NCI-H524 treated with DMSO at 0.1 percent for 48 hours (cell line): ENCODE results near the gene NETO2.
A peak's percentile ranks its signal among the peaks of the same experiment; 100 is the strongest.
"Not testable (repeated sequence)": the region's sequence is repeated elsewhere in the genome, so short reads cannot be mapped to it uniquely, and the experiment has no call there.

ENCODE experiments used
- DNase-seq: peaks from one replicate; lab custom pipeline; 2025; lab: John Stamatoyannopoulos, UW

Gene NETO2

DNA sequence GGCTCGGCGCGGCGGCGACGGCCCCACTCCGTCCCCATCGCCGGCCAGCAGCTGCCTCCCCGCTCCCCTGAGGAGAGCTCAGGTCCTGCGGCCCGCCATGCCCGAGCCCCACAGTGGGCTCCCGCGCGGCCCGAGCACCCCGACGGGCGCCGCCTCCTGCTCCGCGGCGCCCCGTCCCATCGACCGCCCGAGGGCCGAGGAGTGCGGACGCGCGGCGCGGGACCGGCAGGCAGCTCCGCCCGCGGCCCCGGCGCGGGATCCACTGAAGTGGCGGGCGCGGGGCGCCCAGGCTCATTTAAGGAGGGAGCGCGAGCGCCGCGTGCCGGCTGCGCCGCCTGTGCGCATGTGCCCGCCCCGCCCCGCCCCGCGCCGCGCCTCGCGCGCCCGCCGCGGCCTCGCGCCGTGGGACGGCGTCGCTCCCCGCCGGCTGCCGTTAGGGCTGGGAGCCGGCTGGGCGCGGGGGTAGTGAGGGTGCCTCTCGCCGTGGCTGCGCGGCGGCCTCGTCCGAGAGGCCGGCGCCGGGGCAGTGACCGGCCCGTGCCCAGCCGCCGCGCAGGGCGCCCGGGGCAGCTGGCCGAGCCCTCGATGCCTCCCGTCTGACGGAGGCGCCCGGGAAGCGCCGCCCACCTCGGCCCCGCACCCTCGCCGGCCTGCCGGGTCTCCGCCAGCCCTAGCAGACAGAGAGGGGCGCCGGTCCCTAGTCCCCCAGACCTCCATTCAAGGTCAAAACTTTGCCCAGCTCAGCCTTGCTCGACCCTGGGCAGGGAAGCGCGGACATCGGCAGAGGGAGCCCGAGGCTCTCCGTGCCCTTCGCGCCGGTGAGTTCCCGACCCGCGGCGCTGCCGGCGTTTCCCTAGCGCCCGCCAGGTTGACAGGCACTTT is at the start of gene NETO2:
Gene NETO2, minus strand, starts transcription at position 269 of the 882 bp plus-strand sequence. CDS start 333 bp downstream, outside the sequence.
- DNase-seq, result no peak

DNA sequence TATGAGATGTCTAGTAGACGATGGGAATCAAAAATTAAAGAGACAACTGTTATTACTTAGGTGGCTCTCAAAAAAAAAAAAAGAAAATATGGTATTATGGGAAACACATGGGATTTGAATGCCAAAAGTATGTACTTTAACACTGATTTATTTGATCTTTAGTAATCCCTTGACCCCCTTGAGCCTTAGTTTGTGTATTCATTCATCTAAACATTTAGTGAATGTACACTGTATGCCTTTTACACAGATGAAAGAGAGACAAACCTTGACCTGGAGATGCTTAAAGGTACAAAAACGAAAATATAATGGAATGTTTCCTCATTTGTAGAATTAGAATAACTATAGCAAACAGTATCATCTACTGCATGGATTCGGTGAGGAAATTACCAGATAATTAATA is 38.6 kb upstream of the NETO2 start:
- no peak for DNase-seq

DNA sequence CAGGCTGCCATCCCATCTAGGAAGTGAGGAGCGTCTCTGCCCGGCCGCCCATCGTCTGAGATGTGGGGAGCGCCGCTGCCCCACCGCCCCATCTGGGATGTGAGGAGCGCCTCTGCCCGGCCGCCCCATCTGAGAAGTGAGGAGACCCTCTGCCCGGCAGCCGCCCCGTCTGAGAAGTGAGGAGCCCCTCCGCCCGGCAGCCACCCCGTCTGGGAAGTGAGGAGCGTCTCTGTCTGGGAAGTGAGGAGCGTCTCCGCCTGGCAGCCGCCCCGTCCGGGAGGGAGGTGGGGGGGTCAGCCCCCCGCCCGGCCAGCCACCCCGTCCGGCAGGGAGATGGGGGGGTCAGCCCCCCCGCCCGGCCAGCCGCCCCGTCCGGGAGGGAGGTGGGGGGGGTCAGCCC is 37.3 kb upstream of the NETO2 start:
- DNase-seq, result not testable (repeated sequence)

- DNase-seq, result no peak
Observed at GRCh38 chr16:47180073-47180472, 36.3 kb upstream of the NETO2 start.

- DNase-seq, result no peak
Observed at GRCh38 chr16:47175152-47175551, 31.4 kb upstream of the NETO2 start.

- no peak for DNase-seq
Observed at GRCh38 chr16:47162670-47163420, 19.1 kb upstream of the NETO2 start.

DNA sequence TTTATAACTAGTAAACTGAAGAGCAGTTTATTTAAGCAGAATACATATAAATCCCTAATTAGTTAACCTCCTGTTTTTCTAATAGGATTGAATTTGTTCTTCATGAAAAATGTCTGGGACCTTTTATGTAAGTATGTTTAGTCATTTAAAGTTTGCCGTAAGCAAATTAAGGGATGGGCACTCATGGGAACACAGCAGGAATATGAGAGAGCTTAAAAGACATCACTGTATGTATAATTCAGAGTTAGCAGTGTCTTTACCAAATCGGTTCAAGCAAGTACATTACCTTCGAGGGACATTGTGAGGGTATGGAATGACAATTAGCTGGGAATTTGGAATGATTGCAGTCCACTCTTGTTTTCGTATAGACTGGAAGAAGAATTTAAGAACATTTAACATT is 17.7 kb upstream of the NETO2 start:
- DNase-seq, result no peak

DNA sequence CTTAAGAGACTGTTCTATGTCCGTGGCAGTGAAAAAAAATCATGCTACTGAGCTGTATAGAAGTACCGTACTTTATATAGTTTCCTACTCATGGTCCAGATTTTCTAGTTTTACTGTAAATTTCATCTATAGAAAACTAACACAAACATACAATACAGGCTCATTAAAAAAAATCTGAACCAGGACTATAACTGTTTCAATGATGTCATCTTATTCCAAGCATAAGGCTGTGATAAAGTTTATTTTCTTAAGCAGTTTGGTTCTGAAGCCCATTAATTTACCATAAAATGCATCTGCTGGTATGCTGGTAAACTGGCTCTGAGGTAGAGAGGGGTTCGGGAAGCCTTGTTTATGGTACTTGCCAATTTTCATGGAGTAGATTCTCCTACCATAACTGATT is 16.7 kb upstream of the NETO2 start:
- DNase-seq, result no peak

GRCh38 chr16:47158992-47159391 is 15.2 kb upstream of the NETO2 start:
- DNase-seq, result no peak

- no peak for DNase-seq
Observed at GRCh38 chr16:47156680-47157215, 13.0 kb upstream of the NETO2 start.

DNA sequence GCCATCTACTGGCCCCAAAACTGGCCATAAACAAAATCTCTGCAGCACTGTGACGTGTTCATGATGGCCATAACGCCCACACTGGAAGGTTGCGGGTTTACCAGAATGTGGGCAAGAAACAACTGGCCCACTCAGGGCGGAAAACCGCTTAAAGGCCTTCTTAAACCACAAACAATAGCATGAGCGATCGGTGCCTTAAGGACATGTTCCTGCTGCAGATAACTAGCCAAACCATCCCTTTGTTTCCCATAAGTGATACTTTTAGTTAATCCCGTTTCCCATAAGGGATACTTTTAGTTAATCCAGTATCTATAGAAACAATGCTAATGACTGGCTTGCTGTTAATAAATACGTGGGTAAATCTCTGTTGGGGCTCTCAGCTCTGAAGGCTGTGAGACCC is 8.8 kb upstream of the NETO2 start:
- DNase-seq, result not testable (repeated sequence)

DNA sequence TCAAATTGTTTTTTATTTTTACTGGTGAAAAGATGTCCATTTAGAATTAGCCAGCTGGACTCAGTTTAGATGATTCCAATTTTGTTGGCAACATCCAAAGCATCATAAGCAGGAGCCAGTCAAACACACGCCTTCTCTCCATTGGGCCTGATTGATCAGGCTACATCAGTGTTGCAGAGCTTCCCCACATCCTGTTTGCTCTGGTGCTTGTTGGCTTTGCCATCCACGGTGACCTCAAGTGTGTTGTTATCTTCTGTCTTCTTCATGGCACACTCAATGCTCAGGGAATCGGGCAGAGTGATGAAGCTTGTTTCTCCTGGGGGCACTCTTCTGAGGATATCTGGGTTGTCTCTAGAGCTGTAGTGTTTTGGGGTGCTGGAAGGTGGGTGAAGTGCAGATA is 6.3 kb upstream of the NETO2 start:
- no peak for DNase-seq

GRCh38 chr16:47144559-47144877 is 773 bp upstream of the NETO2 start:
- no peak for DNase-seq

DNA sequence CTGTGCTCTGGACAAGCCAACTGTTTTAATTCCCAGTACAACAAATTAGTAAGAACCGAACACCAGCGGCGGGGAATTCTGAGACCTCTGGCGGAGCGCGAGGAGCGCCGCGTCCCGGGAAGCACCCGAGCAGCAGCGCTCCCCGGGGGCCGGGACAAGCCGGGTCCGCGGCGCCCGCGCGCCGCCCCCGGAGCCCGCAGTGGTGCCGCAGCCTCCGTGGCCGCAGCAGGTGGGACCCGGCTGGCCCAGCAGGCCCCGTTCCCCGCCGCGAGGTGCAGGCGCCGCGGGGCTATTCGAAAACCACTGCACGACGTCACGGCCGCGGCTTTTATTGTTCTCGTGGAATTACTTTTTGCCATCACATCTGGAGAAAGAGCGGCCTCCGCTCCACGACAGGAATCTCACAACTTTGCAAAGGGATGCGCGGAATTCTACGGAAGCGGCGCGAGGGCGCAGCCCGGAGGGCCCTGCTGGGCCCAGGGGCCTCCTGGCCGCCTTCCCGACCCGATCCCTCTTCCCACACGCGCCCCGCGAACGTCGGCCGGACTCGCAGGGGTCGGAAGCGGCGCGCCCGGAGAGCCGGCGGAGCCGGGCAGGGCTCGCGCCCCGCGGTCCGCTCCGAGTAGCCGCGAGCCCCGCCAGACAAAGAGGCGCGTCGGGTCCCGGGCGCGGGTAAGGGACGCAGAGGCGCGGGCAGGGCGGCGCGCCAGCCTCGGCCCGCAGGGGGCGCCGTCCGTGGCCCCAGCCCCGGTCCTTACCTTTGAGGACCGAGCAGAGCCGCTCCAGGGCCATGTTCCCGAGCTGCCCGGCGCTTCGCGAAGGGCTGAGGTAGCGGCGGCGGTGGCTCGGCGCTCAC is 696 bp downstream of the NETO2 start:
- peak; percentile 22 for DNase-seq

DNA sequence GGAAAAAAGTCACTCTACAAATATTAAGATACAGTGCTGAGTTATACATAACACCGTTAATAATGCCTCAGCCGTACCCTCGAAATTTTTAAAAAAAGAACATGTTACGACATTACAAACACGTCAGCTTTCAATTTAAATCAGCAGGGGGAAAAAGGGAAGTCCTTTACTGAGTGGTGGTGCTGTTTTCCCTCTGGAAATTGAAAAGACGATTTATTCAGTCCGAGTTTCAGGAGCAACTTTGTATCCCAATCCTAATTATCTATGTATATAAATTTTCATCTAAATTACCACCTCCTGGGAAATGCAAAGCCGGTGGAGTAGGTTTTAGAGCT is 1.3 kb downstream of the NETO2 start:
- DNase-seq, result no peak

GRCh38 chr16:47141773-47142485 is 1.8 kb downstream of the NETO2 start:
- peak; percentile 81 for DNase-seq

DNA sequence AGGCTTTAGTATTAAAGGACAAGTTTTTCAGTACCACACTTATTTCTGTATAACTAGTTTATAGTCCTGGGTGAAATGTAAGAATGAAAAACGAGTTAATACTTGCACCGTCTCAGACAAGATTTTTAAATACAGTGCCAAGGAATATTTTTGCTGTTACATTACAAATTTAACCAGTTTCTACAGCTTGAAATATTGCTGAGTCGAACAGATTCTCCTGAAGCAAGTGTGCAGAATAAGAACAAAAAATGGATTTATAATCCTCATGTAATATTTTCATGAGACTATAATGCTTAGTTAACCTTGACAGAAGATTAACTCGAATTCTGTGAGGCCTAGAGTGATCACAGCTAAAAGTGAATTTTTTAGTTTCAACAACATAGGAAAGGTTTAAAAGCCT is 3.1 kb downstream of the NETO2 start:
- no peak for DNase-seq

- no peak for DNase-seq
Observed at GRCh38 chr16:47139561-47140185, 4.1 kb downstream of the NETO2 start.

DNA sequence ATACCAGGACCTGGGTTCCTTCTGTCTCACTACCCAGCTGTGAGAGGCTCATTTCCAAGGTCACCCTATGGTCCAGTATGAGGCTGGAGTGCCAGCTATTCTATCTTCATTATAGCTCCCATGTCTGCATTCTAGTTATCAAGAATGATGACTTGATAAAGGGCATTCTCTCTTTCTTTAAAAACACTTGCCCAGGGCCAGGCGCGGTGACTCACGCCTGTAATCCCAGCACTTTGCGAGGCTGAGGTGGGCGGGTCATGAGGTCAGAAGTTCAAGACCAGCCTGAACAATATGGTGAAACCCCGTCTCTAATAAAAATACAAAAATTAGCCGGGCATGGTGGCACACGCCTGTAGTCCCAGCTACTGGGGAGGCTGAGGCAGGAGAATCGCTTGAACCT is 5.8 kb downstream of the NETO2 start:
- not testable (repeated sequence) for DNase-seq

- DNase-seq, result no peak
Observed at GRCh38 chr16:47136099-47136842, 7.5 kb downstream of the NETO2 start.
